GM18909 (cell line): ENCODE results near the gene CFP.
"Not testable (repeated sequence)": the region's sequence is repeated elsewhere in the genome, so short reads cannot be mapped to it uniquely, and the experiment has no call there.

Experiments used
- ATAC-seq: cut with Tn5 transposase; IDR thresholded peaks from one replicate; pipeline ENCODE4 v1.9.1; 2021; ENCODE audit warnings: mild to moderate bottlenecking; ENCODE audit not compliant: unreplicated experiment, poor library complexity

CFP gene

GRCh38 chrX:47608130-47608810 is 21.5 kb downstream of the CFP start:
- no peak for ATAC-seq

GRCh38 chrX:47607091-47607490 is 22.6 kb downstream of the CFP start:
- ATAC-seq: no peak

GRCh38 chrX:47605024-47605423 is 24.7 kb downstream of the CFP start:
- ATAC-seq: no peak

- not testable (repeated sequence) for ATAC-seq
Observed at GRCh38 chrX:47603125-47603524, 26.6 kb downstream of the CFP start.

GRCh38 chrX:47597222-47597621 is 32.5 kb downstream of the CFP start:
- no peak for ATAC-seq

GRCh38 chrX:47596256-47596655 is 33.5 kb downstream of the CFP start:
- ATAC-seq: no peak

GRCh38 chrX:47595716-47596251 is 33.9 kb downstream of the CFP start:
- ATAC-seq: no peak

GRCh38 chrX:47593522-47593921 is 36.2 kb downstream of the CFP start:
- no peak for ATAC-seq

- no peak for ATAC-seq
Observed at GRCh38 chrX:47590984-47591383, 38.7 kb downstream of the CFP start.

GRCh38 chrX:47587906-47588735 is 41.6 kb downstream of the CFP start:
- ATAC-seq: no peak

- no peak for ATAC-seq
Observed at GRCh38 chrX:47587091-47587891, 42.4 kb downstream of the CFP start.

GRCh38 chrX:47586043-47586787 is 43.5 kb downstream of the CFP start:
- ATAC-seq: no peak

- no peak for ATAC-seq
Observed at GRCh38 chrX:47585273-47585672, 44.5 kb downstream of the CFP start.

- no peak for ATAC-seq
Observed at GRCh38 chrX:47584714-47585113, 45.0 kb downstream of the CFP start.

GRCh38 chrX:47583240-47583861 is 46.4 kb downstream of the CFP start:
- no peak for ATAC-seq

GRCh38 chrX:47581731-47582647 is 47.7 kb downstream of the CFP start, which contains the start of gene TIMP1:
TSS of gene TIMP1 (plus strand) at chrX:47582436. CDS start at chrX:47583416, 980 bp downstream.
- ATAC-seq: peak; percentile 85

GRCh38 chrX:47579537-47579936 is 50.2 kb downstream of the CFP start:
- ATAC-seq: no peak

GRCh38 chrX:47578692-47579091 is 51.0 kb downstream of the CFP start:
- ATAC-seq: no peak
